Ovary (tissue), 9 donors: ENCODE measurements around the gene CFAP54. TPM values are rescaled to one million over a fixed set of nuclear protein-coding genes. Genes with fewer than 3 reads are reported as not detected.

Experiments
- DNase-seq, 5 donors: peaks; one replicate each; pipeline ENCODE4 v3.0.0-alpha.2; 2019 to 2020
- H3K27ac ChIP-seq, 2 donors: fragments of 200-600 bp; one replicate each; pipeline versions ENCODE4 v1.5.1 to v1.8.0; 2019 to 2022
- H3K27me3 ChIP-seq: fragments of 200-600 bp; one replicate; pipeline ENCODE4 v1.8.0; 2022
- H3K36me3 ChIP-seq: fragments of 200-600 bp; sonication (generic); one replicate; pipeline ENCODE4 v1.5.1; 2019
- H3K4me1 ChIP-seq: one replicate; pipeline ENCODE4 v1.8.1; 2013; ENCODE audit warnings: mild to moderate bottlenecking, moderate library complexity; ENCODE audit not compliant: insufficient read depth
- H3K4me3 ChIP-seq: fragments of 200-600 bp; sonication (generic); one replicate; pipeline ENCODE4 v1.5.1; 2017
- H3K9me3 ChIP-seq, 2 donors: fragments of 200-600 bp in 1 of 2; sonication (generic) in 1 of 2; one replicate each; pipeline versions ENCODE4 v1.5.1 to v1.8.1; 2013 to 2019; ENCODE audit warnings: mild to moderate bottlenecking in 1 of 2, moderate library complexity in 1 of 2
- CTCF ChIP-seq, 3 donors: fragments of 450-650 bp in 2 of 3; fragments of 200-600 bp in 1 of 3; IDR thresholded peaks; one replicate each; pipeline versions ENCODE4 v1.5.1 to v1.8.0; 2016 to 2022; ENCODE audit warnings: antibody characterized with exemption in 3 of 3, mild to moderate bottlenecking in 1 of 3
- EP300 ChIP-seq: sonication (generic); formaldehyde crosslinking; IDR thresholded peaks from one replicate; pipeline ENCODE4 v1.6.1; 2017; ENCODE audit warnings: antibody characterized with exemption
- POLR2A ChIP-seq: fragments of 450-650 bp; IDR thresholded peaks from one replicate; pipeline ENCODE4 v1.6.1; 2017; ENCODE audit warnings: antibody characterized with exemption, mild to moderate bottlenecking, moderate library complexity
- WGBS, 3 donors: extraction: QIAGEN DNeasy Blood & Tissue Kit in 1 of 3; methylation state at CpG; one replicate each; pipeline versions ENCODE4 v1.1.5 to v1.1.7; 2013 to 2017; 5-methylcytosine and 5-hydroxymethylcytosine counted together
- intact Hi-C, 4 donors: fragments of 100-400 bp; cut with DNase I; formaldehyde crosslinking; loops; one replicate each; pipeline versions ENCODE4 v1.11.0 to v1.15.1; 2022 to 2023
- polyA plus RNA-seq, 2 donors: library from polyadenylated mRNA; stranded (reverse); fragments of 200-250 nt in 1 of 2; fragments of 350-450 nt in 1 of 2; fragmentation: Illumina TruSeq in 1 of 2; extraction: RNeasy Lipid Tissue Mini Kit (QIAGEN cat#74804) in 1 of 2; gene quantifications; one replicate each; pipeline ENCODE4 v1.2.3, GENCODE V29; 2013 to 2014
- total RNA-seq, 7 donors: library from RNA; depleted of rRNA in 2 of 7; stranded (reverse); fragments of >200 nt in 2 of 7; fragmentation: NEBNext Ultra II Directional in 3 of 7; extraction: Animal tissue kit (Norgen Biotek cat#: 25700) in 3 of 7; gene quantifications; one replicate each; pipeline versions ENCODE4 v1.1.0 to v1.2.4, GENCODE V29; 2016 to 2023
- donor health status: DM: no; HTN: no; CAD: no; lungs with moderate emphysema.
- donor health status: DM: no; HTN: no; CAD: no.
- donor health status: Bipolar disorder and iron deficiency.
- donor health status: DM: yes; HTN: yes; CAD: no.
- donor health status: DM: no; HTN: no; CAD: no.
- donor health status: DM: yes; HTN: yes; CAD: no.

CFAP54 gene
- total and polyA plus RNA-seq, 9 donors, result 0.15 to 29.8 (median 1.7) TPM

DNA sequence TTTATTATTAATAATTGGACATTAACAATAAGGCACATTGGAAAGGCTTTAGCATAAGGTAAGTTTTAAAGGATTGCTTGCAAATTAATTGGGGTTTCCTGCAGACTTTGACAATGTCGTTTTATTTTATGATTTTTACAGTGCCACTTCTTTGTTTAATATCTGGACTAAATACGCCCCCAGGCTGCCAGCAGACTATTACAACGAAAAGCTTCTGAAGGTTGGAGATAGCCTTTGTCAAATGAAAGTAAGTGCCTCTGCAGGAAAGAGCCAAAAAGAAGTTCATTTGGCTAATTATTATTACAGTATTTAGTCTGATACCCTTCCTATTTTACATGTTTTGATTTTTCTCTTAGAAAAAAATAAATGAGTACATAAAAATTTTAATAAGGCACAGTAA, 11.3 kb downstream of the CFAP54 start:
- no peaks in the 10 kb centered on the region for H3K27me3 ChIP-seq
- 22 to 25% (median 24%) methylated on average over 3 of the region's 3 CpGs for WGBS, 3 donors
- no peaks in the 10 kb centered on the region for H3K36me3 ChIP-seq
- H3K4me3 ChIP-seq, result no peak overlapping the region
- H3K9me3 ChIP-seq, result no peaks in the 10 kb centered on the region
- no peak for TF ChIP-seq CTCF (IDR thresholded peaks at IDR 0.05)
- no peak for TF ChIP-seq EP300
- TF ChIP-seq POLR2A, result no peak
- no peak overlapping the region for H3K27ac ChIP-seq
- H3K4me1 ChIP-seq, result no peaks in the 10 kb centered on the region
- intact Hi-C loops, result no loop called here
- DNase-seq, result no peak

DNA sequence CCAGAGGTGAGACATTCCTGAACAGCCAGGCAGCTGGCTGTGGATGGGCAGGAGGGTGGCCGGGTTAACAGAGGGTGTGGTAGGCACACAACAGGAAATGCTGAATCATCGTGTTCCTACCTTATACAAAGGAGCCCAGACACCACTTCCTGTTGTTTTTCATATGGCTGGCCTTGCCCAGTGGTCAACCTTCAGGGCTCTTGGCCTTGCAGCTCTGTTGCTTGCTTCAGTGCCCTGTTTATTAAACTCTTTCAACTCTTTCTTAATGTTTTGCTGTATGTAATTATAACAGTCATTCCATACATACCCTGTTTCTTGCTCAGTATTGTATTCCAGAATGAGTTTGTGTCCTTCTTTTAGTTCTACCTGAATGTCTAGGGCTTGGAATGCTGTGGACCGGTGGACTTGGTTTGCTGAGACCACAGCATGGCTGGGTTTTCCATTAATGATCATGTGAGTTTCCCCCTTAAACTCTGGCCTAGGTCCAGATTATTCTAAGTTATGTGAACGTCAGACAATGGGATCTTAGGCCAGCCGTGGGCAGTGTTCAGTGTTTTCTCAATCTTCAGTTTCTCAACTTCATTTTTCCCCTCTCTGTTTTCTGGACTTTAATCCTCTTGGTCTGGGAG, 11.9 kb downstream of the CFAP54 start:
- no peaks in the 10 kb centered on the region for H3K9me3 ChIP-seq
- no peaks in the 10 kb centered on the region for H3K4me1 ChIP-seq
- intact Hi-C loops, result no loop called here
- no peaks in the 10 kb centered on the region for H3K27me3 ChIP-seq
- H3K27ac ChIP-seq, result no peak overlapping the region
- DNase-seq, result no peak
- H3K36me3 ChIP-seq, result no peaks in the 10 kb centered on the region
- WGBS, 3 donors, result 31 to 45% (median 37%) methylated on average over 5 of the region's 5 CpGs
- TF ChIP-seq CTCF (IDR thresholded peaks at IDR 0.05) (no peak), POLR2A (no peak), EP300 (no peak)
- no peak overlapping the region for H3K4me3 ChIP-seq

- Histone ChIP-seq H3K27ac (no peak overlapping the region), H3K9me3 (no peaks in the 10 kb centered on the region), H3K4me1 (no peaks in the 10 kb centered on the region), H3K4me3 (no peak overlapping the region), H3K36me3 (no peaks in the 10 kb centered on the region), H3K27me3 (no peaks in the 10 kb centered on the region)
- TF ChIP-seq EP300, result no peak
- TF ChIP-seq POLR2A, result no peak
- no peak for TF ChIP-seq CTCF (IDR thresholded peaks at IDR 0.05)
- DNase-seq, result no peak
- intact Hi-C loops, result no loop called here
Observed at GRCh38 chr12:96501908-96502307, 12.5 kb downstream of the CFAP54 start.

DNA sequence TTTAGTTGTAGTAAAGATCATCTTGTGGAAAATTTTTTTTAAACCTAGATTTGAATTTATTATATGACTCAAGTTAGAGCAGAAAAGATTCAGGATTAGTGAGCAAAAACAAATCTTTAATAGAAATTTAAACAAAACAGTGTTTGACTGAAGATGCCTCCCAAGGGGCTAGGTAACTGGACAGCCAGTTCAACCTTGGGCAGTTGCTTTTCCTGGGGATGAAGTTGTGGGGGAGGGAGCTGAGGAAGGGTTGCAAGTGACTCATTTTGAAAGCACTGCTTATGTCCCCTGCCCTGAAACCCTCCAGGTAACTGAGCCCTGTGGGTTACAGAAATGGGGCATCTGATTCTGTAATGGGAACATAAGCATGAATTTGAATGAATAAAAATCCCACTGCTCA, 13.1 kb downstream of the CFAP54 start:
- Histone ChIP-seq H3K27me3 (no peaks in the 10 kb centered on the region), H3K36me3 (no peaks in the 10 kb centered on the region), H3K9me3 (no peaks in the 10 kb centered on the region), H3K4me3 (no peak overlapping the region), H3K27ac (no peak overlapping the region), H3K4me1 (no peaks in the 10 kb centered on the region)
- intact Hi-C loops, result no loop called here
- TF ChIP-seq POLR2A (no peak), EP300 (no peak), CTCF (IDR thresholded peaks at IDR 0.05) (no peak)
- no peak for DNase-seq
